Smooth muscle cell of the brain vasculature (primary cell): ENCODE data around the gene SLC35F3.

Experiments
- DNase-seq: peaks from one replicate; pipeline ENCODE4 v3.0.0-alpha.2; 2012; ENCODE audit warnings: low read depth, low spot score

Gene SLC35F3

DNA sequence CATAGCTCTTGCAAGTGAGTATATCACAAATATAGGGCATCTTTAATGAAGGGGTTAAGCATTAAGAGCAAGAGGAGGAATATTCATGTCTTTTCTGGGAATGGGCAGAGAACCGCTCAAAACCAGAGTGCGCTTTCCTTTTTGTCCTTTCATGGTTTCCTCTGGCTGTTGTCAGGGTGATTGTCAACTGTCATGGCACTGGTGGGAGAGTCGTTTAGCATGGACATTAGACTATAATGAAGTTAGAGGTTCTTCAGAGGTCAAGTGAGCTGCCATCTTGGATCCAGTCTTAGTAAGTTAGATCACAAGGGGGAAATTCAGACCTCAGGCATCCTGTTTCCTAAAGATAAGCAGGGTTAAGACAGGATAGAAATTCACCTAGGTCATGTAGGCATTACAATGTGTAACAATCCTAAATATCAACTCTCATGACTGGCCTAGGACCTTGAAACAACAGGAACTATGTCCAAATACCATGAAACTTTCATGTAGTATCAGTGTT is 456.7 kb downstream of the SLC35F3 start:
- DNase-seq = no peak

DNA sequence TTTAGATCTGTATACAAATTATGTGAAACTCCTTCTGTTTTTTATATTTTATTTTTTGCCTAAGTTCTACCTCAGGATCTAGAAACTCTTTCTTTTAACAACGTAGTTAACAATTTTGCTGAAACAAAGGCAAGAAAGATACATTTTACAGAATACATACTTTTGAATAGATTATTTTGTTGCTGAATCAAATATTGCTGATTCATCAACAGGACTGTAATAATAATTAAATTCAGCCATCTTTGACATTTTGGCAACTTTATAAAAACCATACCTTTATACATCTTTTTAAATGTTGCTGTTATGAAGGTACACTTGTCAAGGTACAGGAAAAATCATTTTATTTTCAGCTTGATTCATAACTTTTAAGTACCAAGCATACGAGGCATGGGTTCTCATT is 458.1 kb downstream of the SLC35F3 start:
- no peak for DNase-seq

DNA sequence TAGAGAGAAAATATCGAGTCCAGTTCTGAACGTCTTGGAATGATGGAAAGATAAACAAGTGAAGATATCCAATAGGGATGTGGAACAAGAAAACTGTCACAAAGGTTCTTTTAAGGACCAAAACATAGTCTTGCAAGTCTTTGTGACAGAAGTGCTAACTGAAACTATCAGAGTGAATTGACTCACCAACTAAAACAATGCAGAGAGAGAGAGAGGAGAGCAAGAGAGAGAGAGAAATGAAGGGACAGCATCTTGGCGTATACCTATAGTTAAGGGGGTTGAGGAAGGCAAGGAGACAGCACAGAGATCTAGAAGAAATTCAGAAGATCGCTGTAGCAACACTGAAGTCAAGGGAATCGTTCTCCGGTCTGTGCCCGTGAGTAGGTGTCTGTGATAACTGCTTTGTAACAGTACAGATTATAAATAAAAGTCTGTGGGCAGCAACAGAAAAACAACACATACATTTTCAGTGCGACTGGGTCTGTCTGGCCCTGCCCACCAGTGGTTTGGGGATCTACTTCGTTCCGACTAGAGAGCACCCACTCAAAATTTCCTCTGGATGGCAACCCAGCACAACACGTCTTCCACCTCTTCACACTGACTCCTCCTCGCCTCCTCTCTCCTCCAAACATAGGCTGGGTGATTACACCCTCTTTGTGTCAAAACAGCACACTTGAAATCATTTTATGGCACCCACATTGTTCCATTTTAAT is 464.0 kb downstream of the SLC35F3 start:
- no peak for DNase-seq

DNA sequence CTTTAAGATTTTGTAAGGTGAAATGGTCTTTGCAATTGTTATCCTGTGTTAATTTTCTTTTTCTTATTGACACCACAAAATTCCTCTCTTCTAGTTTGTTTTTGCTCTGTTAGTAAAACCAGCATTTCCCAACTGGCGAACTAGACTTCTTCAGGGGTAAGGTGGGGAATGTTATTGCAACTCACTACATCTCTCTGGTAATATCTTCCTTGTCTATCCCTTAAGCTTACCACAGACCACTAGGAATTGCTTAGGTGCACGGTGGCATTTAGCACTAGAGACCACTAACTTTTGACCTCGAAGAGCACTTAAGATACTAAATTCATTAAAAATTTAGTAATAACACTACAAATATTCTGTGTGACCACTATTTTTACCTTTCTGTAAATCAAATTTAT is 464.6 kb downstream of the SLC35F3 start:
- no peak for DNase-seq

DNA sequence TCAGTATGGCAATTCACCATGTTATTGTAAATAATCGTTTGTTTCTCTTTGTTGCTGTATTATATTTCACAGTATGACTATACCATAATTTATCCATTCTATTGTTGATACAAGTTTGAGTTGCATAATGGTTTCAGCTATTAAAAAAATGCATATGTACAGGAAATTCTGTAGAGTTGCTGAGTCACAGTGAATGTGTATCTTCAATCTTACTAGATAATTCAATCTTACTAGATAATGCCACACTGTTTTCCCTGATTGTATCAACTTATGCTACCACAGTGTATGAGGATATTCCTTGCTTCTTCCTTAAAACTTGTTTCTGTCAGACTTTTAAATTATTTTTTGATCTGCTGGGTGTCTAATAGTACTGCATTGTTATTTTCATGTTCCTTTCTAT is 465.3 kb downstream of the SLC35F3 start:
- DNase-seq = no peak

DNA sequence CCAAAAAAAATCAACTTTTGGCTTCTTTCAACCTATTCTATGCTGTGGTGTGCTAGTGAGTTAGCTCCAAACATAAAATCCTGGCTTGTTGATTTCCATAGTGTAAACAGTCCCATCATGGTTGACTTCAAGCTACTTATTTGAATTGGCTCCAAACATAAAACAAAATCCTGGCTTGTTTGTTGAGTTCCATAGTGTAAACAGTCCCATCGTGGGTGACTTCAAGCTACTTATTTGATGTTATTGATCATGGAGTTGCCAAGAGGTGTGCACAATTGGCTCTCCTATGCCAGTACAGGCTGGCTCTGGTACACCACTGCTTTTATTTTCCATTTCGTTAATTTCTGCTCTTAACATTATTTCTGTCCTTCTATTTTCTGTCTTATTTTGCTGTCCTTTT is 466.9 kb downstream of the SLC35F3 start:
- DNase-seq = no peak

DNA sequence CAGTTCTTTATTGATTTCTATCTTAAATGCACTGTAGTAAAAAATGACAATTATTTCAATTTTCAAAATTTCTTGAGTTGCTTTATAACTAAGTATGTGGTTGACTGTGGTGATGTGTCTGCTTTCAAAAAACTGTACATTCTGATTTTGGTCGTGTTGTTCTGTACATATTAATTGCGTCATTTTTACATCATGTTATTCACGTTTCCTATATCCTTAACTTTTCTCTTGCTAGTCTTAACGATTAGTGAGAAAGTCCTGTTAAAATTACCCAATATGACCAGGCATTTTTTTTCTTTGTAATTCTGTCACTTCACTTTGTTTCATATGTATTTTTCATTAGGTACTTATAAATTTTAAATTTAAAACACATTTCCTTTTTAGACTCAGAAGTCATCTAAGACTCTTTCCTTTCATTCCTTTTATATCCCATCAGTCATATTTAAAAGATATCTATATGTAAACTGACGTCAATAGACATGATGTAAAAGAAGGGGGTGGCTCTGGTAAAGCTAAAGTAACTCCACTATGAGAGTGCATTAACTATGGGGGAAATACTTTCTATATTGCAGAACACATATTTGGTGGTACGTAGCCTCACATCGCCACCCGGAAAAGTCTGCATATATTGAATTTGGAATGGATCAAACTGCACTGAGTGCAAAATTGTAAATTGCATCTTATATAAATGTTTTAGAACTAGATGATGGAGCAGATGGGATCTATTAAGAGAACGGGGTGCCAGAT is 467.7 kb downstream of the SLC35F3 start:
- no peak for DNase-seq

DNA sequence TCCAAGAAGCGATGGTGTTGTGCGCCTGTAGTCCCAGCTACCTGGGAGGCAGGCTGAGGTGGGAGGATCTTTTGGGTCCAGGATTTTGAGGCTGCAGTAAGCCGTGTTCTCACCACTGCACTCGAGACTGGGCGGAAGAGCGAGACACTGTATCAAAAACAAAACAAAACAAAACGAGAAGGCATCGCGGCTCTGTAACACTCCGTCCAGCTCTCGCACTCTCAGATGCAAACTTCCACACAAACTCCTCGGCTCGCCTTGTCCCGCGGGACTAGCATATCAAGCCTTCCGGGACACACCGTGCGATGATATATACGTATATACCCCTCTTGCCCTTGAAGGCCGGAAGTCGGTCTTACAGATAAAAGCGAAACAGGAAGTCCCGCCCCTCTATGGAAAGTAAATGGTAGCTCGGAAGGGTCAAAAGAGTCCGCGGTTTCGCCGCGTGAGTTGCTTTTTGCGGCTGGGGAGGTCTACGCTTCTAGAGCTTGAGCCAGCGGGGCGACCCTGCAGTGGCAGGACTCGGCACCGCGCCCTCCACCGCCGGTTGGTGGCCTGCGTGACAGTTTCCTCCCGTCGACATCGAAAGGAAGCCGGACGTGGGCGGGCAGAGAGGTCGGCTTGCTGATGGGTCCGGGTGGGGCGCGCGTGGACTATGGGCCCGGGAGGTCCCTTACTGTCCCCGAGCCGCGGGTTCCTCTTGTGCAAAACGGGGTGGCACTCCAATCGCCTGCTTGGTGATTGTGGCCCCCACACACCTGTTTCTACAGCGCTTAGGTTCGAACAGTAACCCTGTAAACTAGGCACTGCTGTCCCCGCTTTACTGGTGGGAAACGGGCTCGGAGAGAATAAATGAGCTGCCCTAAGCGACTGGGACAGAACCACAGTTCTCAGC is 468.8 kb downstream of the SLC35F3 start, which contains the start of gene COA6:
COA6 (plus strand) TSS at position 393 of the 895 bp plus-strand sequence; CDS start at position 404, 11 bp downstream.
- peak; percentile 87 for DNase-seq

DNA sequence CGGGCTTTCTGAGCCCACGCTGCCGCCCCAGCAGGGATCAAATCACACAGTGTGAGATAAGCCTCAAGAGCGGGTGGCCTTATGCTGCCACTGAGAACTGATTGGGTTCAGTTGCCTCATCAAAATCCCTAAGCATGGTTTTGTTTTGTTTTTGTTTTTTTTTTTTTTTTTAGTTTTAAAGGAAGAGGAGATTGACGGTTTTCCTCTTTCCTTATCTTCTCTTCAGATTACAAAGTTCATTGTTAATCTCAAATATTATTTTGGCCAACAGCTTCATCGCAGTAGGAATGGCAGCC is 469.4 kb downstream of the SLC35F3 start:
- no peak for DNase-seq
